BE2C (cell line): Measurements from ENCODE around the gene BCL2L15.
A peak's percentile ranks its signal among the peaks of the same experiment; 100 is the strongest.

Source experiments
- DNase-seq: peaks from one replicate; pipeline ENCODE4 v3.0.0-alpha.2; 2020
- H3K27me3 ChIP-seq: fragments of 250-450 bp; sonication (Bioruptor Pico); 2 replicates; pipeline ENCODE4 v1.5.1; 2020; ENCODE audit warnings: mild to moderate bottlenecking
- H3K36me3 ChIP-seq: fragments of 250-450 bp; sonication (Bioruptor Pico); 2 replicates; pipeline ENCODE4 v1.5.1; 2020; ENCODE audit warnings: mild to moderate bottlenecking
- H3K4me1 ChIP-seq: fragments of 250-450 bp; sonication (Bioruptor Pico); 2 replicates; pipeline ENCODE4 v1.5.1; 2020
- H3K4me3 ChIP-seq: 2 replicates; pipeline ENCODE4 v1.5.1; 2011; ENCODE audit warnings: low read depth, low read length
- H3K9me3 ChIP-seq: fragments of 250-450 bp; sonication (Bioruptor Pico); 2 replicates; pipeline ENCODE4 v1.5.1; 2020
- TF ChIP-seq, protein P1 (sequence below): IDR thresholded peaks from 2 replicates; pipeline ENCODE4 v1.5.1; 2012; ENCODE audit warnings: mild to moderate bottlenecking, low read depth, low read length

The BCL2L15 gene

DNA sequence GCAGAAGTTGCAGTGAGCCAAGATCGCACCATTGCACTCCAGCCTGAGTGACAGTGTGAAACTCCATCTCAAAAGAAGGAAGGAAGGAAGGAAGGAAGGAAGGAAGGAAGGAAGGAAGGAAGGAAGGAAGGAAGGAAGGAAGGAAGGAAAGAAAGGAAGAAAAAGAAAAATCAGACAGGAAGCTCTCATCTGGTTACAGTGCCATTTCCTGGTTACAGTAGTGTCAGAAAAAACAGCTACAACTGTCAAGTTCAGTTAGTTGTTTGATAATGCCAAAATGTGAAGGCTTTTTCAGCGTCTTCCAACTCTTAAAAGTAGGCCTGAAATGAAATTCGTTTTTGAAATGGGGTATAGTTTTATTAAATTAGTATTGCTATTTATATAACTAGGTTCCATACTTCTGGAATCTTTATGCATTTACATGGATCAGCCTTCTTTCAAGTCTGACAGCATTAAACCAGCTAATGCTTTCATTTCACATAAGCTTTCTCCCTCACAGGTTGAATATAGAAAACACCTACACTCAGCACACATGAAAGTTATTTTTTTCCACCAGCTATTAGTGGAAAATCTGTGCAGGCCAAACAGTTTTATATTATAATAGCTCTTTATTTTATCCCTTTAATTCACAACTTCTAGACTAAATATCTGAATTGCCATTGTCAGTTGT lies 37.1 kb downstream of the BCL2L15 start:
- H3K9me3 ChIP-seq: no peaks in the 10 kb centered on the region

DNA sequence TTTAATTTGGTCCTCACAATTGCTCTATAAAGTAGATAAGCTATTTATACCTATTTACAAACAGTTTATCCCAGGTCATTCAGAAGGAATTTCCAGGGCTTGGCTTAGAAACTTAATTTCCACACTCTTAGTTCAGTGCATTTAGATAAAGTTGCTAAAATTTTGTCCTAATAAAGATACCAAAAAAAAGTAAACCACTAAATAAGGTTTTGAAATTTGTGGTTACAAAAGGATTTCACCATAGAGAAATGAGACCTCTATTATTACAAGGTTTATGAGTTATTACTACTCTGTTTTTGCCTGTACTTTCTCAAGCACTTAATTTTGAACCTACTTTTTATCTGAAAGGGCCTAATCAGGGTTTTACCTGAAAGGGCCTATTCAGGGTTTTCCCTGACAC lies 38.3 kb downstream of the BCL2L15 start:
- no peaks in the 10 kb centered on the region for H3K27me3 ChIP-seq
- TF ChIP-seq, protein P1, sequence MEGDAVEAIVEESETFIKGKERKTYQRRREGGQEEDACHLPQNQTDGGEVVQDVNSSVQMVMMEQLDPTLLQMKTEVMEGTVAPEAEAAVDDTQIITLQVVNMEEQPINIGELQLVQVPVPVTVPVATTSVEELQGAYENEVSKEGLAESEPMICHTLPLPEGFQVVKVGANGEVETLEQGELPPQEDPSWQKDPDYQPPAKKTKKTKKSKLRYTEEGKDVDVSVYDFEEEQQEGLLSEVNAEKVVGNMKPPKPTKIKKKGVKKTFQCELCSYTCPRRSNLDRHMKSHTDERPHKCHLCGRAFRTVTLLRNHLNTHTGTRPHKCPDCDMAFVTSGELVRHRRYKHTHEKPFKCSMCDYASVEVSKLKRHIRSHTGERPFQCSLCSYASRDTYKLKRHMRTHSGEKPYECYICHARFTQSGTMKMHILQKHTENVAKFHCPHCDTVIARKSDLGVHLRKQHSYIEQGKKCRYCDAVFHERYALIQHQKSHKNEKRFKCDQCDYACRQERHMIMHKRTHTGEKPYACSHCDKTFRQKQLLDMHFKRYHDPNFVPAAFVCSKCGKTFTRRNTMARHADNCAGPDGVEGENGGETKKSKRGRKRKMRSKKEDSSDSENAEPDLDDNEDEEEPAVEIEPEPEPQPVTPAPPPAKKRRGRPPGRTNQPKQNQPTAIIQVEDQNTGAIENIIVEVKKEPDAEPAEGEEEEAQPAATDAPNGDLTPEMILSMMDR: no peak
- H3K4me3 ChIP-seq: no peak overlapping the region
- no peak for DNase-seq
- H3K4me1 ChIP-seq: no peaks in the 10 kb centered on the region
- no peaks in the 10 kb centered on the region for H3K9me3 ChIP-seq
- H3K36me3 ChIP-seq: no peaks in the 10 kb centered on the region

More for the DNA sequence above, 37.1 kb downstream of the BCL2L15 start:
- Histone ChIP-seq H3K27me3 (no peaks in the 10 kb centered on the region), H3K36me3 (no peaks in the 10 kb centered on the region), H3K4me1 (no peaks in the 10 kb centered on the region), H3K4me3 (no peak overlapping the region)
- TF ChIP-seq, protein P1: no peak
- DNase-seq: no peak

DNA sequence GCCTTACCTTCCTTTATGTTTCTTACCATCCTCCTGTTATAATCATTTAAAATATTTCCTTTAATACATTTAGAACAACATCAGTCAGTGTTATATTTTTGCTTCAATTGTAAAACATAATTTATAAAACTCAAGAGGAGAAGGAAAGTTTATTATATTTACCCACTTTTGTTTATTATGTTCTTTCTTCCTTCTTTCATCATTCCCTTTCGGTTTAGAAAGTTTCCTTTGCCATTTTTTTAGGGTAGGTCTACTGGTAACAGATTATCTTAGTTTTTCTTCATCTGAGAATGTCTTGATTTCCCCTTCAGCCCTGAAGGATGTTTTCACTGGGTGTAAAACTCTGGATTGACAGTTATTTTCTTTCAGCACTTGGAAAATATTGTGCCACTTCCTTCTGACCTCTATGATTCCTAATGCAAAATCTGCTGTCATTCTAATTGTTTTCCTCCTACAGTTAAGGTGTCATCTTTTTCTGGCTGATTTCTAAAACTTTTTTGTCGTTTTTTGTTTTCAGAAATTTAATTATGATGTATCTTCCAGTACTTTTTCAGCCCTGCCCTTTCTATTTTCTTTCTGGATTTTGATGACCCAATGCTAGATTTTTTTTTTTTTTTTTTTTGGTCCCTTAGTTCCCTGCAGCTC lies 40.9 kb downstream of the BCL2L15 start:
- TF ChIP-seq, protein P1: no peak
- no peaks in the 10 kb centered on the region for H3K9me3 ChIP-seq
- H3K27me3 ChIP-seq: no peaks in the 10 kb centered on the region
- H3K4me1 ChIP-seq: no peaks in the 10 kb centered on the region
- no peaks in the 10 kb centered on the region for H3K36me3 ChIP-seq
- DNase-seq: no peak
- no peak overlapping the region for H3K4me3 ChIP-seq

DNA sequence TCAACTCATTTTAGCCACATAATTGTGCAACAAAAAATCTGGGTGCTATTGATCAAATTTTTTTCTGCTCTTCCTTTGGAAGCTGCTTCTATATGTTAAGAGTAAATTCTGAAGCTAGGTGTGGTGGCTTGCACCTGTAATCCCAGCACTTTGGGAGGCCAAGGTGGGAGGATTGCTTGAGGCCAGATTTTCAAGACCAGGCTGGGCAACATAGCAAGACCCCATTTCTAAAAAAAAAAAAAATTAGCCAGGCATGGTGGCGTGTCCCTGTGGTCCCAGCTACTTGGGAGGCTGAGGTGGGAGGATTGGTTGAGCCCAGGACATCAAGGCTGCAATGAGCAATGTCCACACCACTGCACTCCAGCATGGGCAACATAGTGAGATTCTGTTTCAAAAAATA lies 50.8 kb downstream of the BCL2L15 start:
- Histone ChIP-seq H3K36me3 (no peaks in the 10 kb centered on the region), H3K27me3 (peaks cover 8% of the 10 kb centered on the region; the same call in 1 of the 2 replicates), H3K4me1 (no peaks in the 10 kb centered on the region), H3K4me3 (no peak overlapping the region), H3K9me3 (no peaks in the 10 kb centered on the region)
- TF ChIP-seq, protein P1: no peak
- DNase-seq: no peak

DNA sequence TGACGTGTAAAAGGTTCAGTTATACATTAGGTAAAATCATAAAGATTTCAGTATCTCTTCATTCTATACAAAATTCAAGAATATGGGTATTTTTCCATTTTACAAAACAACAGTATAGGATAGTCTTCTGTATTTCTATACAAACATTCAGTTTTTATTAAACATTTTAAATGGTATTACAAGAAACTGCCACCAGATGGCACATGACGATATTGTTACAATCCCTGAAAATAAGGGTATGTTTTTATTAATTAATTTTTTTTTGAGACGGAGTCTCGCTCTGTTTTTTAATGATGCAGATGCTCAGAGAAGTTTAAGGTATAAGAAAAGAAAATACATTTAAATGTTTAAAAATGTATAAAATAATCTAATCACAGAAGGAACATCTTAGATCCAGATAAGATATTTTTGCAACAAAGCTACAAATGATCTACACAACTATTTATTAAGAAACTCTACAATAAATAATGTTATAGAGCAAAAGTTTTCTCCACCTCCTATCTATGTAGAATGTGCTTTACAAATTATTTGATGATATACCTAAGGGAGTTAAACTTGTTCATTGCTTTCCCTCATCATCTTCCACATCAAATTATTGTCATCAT lies 51.6 kb downstream of the BCL2L15 start:
- no peaks in the 10 kb centered on the region for H3K4me1 ChIP-seq
- TF ChIP-seq, protein P1: peak; percentile 41
- H3K27me3 ChIP-seq: peaks cover 8% of the 10 kb centered on the region; the same call in 1 of the 2 replicates
- no peaks in the 10 kb centered on the region for H3K9me3 ChIP-seq
- peak; percentile 19 for DNase-seq
- no peaks in the 10 kb centered on the region for H3K36me3 ChIP-seq
- H3K4me3 ChIP-seq: no peak overlapping the region

DNA sequence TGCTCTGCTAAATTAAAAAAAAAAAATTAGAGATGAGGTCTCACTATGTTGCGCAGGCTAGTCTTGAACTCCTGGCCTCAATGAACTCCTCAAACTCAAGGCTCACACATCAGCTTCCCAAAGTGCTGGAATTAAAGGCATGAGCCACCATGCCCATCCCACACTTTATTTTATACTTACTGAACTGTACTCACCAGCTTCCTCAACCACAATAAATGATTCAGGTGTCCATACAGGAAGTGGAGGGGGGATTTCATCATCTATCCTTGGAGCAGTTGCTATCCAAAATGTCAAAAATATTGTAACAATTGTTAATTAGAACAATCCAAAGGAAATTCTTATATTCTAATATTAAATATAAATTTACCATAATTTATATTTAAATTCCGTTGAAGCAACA lies 52.7 kb downstream of the BCL2L15 start:
- H3K36me3 ChIP-seq: no peaks in the 10 kb centered on the region
- TF ChIP-seq, protein P1: no peak
- no peak overlapping the region for H3K4me3 ChIP-seq

More for the DNA sequence above, 52.7 kb downstream of the BCL2L15 start:
- Histone ChIP-seq H3K9me3 (no peaks in the 10 kb centered on the region), H3K4me1 (no peaks in the 10 kb centered on the region), H3K27me3 (peaks cover 8% of the 10 kb centered on the region; the same call in 1 of the 2 replicates)
- no peak for DNase-seq
